ENCODE data around the gene MIA. TPM values are rescaled to one million over a fixed set of nuclear protein-coding genes. Genes with fewer than 3 reads are reported as not detected.
"Not testable (repeated sequence)": the region's sequence is repeated elsewhere in the genome, so short reads cannot be mapped to it uniquely, and the experiment has no call there.

The MIA gene
- total RNA-seq, 1 donor from 2014 or later, result 2.4 TPM

DNA sequence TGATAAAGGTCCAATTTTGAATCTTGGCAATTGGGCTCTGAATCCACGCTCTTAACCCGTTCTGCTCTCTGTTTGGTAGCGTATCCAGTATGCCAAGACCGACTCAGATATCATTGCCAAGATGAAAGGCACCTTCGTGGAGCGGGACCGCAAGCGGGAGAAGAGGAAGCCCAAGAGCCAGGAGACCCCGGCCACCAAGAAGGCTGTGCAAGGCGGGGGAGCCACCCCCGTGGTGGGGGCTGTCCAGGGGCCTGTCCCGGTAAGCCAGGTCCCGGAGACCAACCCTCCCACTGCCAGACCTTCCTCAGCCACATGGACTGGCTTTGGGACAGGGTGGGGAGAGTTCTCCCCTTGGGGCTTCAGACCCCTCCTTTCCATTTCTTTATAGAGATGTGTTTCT is 16.0 kb upstream of the MIA start:
- TF ChIP-seq, protein P1, sequence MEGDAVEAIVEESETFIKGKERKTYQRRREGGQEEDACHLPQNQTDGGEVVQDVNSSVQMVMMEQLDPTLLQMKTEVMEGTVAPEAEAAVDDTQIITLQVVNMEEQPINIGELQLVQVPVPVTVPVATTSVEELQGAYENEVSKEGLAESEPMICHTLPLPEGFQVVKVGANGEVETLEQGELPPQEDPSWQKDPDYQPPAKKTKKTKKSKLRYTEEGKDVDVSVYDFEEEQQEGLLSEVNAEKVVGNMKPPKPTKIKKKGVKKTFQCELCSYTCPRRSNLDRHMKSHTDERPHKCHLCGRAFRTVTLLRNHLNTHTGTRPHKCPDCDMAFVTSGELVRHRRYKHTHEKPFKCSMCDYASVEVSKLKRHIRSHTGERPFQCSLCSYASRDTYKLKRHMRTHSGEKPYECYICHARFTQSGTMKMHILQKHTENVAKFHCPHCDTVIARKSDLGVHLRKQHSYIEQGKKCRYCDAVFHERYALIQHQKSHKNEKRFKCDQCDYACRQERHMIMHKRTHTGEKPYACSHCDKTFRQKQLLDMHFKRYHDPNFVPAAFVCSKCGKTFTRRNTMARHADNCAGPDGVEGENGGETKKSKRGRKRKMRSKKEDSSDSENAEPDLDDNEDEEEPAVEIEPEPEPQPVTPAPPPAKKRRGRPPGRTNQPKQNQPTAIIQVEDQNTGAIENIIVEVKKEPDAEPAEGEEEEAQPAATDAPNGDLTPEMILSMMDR (IDR thresholded peaks at IDR 0.05), result no peak
- Mint-ChIP-seq H3K36me3 (ENCODE audit: low read depth) (peaks cover 47% of the 10 kb centered on the region), H3K27me3 (ENCODE audit: low read depth) (no peaks in the 10 kb centered on the region), H3K9me3 (ENCODE audit: low read depth) (no peaks in the 10 kb centered on the region), H3K4me1 (ENCODE audit: low read depth) (peaks cover 15% of the 10 kb centered on the region), H3K27ac (ENCODE audit: unreplicated experiment) (no peak overlapping the region), H3K4me3 (ENCODE audit: unreplicated experiment) (no peak overlapping the region)
- DNase-seq (ENCODE audit: low spot score), result no peak

DNA sequence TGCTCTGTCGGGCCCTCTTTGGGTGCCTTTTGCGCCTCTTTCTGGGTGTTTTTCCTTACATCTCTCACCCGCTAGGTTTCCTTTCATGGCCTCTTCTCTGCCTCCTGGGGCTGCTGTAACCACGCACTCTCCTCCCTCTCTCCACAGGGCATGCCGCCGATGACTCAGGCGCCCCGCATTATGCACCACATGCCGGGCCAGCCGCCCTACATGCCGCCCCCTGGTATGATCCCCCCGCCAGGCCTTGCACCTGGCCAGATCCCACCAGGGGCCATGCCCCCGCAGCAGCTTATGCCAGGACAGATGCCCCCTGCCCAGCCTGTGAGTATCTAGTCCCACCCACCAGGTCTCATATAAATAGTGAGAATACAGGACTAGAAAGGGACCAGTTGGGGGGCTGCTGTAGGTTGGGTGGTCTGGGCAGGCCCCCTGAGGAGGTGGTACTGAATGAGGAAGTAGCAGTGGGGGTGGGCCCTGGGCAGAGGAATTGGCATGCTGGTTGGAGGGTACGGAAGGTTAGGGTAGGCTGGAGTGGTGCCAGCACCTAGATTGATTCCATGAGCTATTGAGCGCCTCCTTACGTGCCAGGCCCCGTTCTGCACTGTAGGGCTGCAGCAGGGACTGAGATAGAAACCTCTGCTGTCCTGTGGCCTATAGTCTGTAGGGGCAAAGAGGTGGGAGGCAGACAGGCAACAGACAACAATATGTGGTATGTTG is 12.4 kb upstream of the MIA start:
- H3K36me3 Mint-ChIP-seq (ENCODE audit: low read depth), result peaks cover 51% of the 10 kb centered on the region
- no peaks in the 10 kb centered on the region for H3K27me3 Mint-ChIP-seq (ENCODE audit: low read depth)

DNA sequence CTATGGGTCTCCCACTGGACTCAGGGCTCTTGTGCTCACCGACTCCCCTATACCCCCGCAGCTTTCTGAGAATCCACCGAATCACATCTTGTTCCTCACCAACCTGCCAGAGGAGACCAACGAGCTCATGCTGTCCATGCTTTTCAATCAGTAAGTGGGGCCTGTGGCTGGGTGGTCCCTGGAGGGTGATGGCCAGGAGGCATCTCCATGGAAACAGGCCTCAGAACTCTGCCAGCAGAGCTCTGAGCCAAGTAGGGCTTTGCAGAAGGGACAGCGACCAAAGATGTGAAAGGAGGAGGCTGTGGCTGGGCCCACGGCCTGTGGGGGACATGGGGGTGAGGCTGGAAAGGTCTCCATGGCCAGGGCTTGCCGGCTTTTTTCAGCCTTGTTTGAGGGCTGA is 11.8 kb upstream of the MIA start:
- Mint-ChIP-seq H3K4me1 (ENCODE audit: low read depth) (no peaks in the 10 kb centered on the region), H3K27me3 (ENCODE audit: low read depth) (no peaks in the 10 kb centered on the region), H3K36me3 (ENCODE audit: low read depth) (peaks cover 47% of the 10 kb centered on the region)

More for the DNA sequence above, 12.4 kb upstream of the MIA start:
- TF ChIP-seq, protein P1 (IDR thresholded peaks at IDR 0.05), result no peak
- H3K27ac Mint-ChIP-seq (ENCODE audit: unreplicated experiment), result no peak overlapping the region
- H3K4me3 Mint-ChIP-seq (ENCODE audit: unreplicated experiment), result no peak overlapping the region
- H3K9me3 Mint-ChIP-seq (ENCODE audit: low read depth), result no peaks in the 10 kb centered on the region
- no peak for DNase-seq (ENCODE audit: low spot score)
- no peaks in the 10 kb centered on the region for H3K4me1 Mint-ChIP-seq (ENCODE audit: low read depth)

DNA sequence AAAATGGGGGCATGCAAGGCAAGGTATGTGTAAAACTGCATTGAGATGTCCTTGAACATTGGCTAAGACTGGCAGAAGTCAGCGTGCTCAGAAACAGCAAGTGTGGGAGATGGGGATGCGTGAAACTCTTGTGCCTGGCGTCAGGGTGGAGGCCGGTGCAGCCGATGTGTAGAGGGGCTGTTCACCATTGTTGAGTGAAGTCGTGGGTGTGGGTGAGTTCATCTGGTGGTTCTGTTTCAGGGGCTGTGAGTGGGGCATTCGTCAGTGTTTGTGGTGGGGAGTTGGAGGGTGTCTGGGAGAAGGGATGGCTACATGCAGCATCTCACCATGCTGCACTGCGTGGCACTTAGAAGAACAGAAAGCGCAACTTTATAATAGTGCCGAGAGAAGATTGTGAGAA is 11.4 kb upstream of the MIA start:
- Mint-ChIP-seq H3K4me1 (ENCODE audit: low read depth) (no peaks in the 10 kb centered on the region), H3K4me3 (ENCODE audit: unreplicated experiment) (no peak overlapping the region), H3K9me3 (ENCODE audit: low read depth) (no peaks in the 10 kb centered on the region), H3K27me3 (ENCODE audit: low read depth) (no peaks in the 10 kb centered on the region), H3K27ac (ENCODE audit: unreplicated experiment) (no peak overlapping the region), H3K36me3 (ENCODE audit: low read depth) (peaks cover 47% of the 10 kb centered on the region)
- DNase-seq (ENCODE audit: low spot score), result no peak
- TF ChIP-seq, protein P1 (IDR thresholded peaks at IDR 0.05), result no peak

More for the DNA sequence above, 11.8 kb upstream of the MIA start:
- Mint-ChIP-seq H3K4me3 (ENCODE audit: unreplicated experiment) (no peak overlapping the region), H3K9me3 (ENCODE audit: low read depth) (no peaks in the 10 kb centered on the region), H3K27ac (ENCODE audit: unreplicated experiment) (no peak overlapping the region)
- DNase-seq (ENCODE audit: low spot score), result no peak
- TF ChIP-seq, protein P1 (IDR thresholded peaks at IDR 0.05), result no peak

DNA sequence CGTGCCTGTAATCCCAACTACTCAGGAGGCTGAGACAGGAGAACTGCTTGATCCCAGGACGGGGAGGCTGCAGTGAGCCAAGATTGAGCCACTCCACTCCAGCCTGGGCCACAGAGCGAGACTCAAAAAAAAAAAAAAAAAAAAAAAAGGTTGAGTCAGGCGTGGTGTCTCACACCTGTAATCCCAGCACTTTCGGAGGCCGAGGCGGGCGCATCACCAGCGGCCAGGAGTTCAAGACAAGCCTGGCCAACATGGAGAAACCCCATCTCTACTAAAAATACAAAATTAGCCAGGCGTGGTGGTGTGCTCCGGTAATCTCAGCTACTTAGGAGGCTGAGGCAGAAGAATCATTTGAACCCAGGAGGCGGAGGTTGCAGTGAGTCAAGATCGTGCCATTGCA is 8.9 kb upstream of the MIA start:
- H3K27ac Mint-ChIP-seq (ENCODE audit: unreplicated experiment); H3K9me3 Mint-ChIP-seq (ENCODE audit: low read depth): not testable (repeated sequence)
- H3K36me3 Mint-ChIP-seq (ENCODE audit: low read depth), result peaks cover 31% of the 10 kb centered on the region

GRCh38 chr19:40768869-40769268 is 6.5 kb upstream of the MIA start:
- no peak overlapping the region for H3K4me3 Mint-ChIP-seq (ENCODE audit: unreplicated experiment)
- H3K9me3 Mint-ChIP-seq (ENCODE audit: low read depth), result peaks cover 5% of the 10 kb centered on the region
- H3K4me1 Mint-ChIP-seq (ENCODE audit: low read depth), result no peaks in the 10 kb centered on the region
- H3K36me3 Mint-ChIP-seq (ENCODE audit: low read depth), result peaks cover 15% of the 10 kb centered on the region
- no peak overlapping the region for H3K27ac Mint-ChIP-seq (ENCODE audit: unreplicated experiment)
- no peaks in the 10 kb centered on the region for H3K27me3 Mint-ChIP-seq (ENCODE audit: low read depth)
- no peak for DNase-seq (ENCODE audit: low spot score)
- TF ChIP-seq, protein P1 (IDR thresholded peaks at IDR 0.05), result no peak

More for the DNA sequence above, 8.9 kb upstream of the MIA start:
- H3K27me3 Mint-ChIP-seq (ENCODE audit: low read depth); H3K4me3 Mint-ChIP-seq (ENCODE audit: unreplicated experiment); H3K4me1 Mint-ChIP-seq (ENCODE audit: low read depth); DNase-seq (ENCODE audit: low spot score): not testable (repeated sequence)

GRCh38 chr19:40771101-40771862 is 4.0 kb upstream of the MIA start:
- peaks cover 12% of the 10 kb centered on the region for H3K4me1 Mint-ChIP-seq (ENCODE audit: low read depth)
- not testable (repeated sequence) for H3K4me3 Mint-ChIP-seq (ENCODE audit: unreplicated experiment); H3K9me3 Mint-ChIP-seq (ENCODE audit: low read depth); H3K27ac Mint-ChIP-seq (ENCODE audit: unreplicated experiment); H3K27me3 Mint-ChIP-seq (ENCODE audit: low read depth); H3K36me3 Mint-ChIP-seq (ENCODE audit: low read depth); DNase-seq (ENCODE audit: low spot score)

All from chondrocyte (in vitro differentiated cells).